ENCODE results near the gene MEI1. TPM values are rescaled to one million over a fixed set of nuclear protein-coding genes. Genes with fewer than 3 reads are reported as not detected.

MEI1 gene
- total RNA-seq, 1 experiment from 2014 or later, result 0.18 TPM

DNA sequence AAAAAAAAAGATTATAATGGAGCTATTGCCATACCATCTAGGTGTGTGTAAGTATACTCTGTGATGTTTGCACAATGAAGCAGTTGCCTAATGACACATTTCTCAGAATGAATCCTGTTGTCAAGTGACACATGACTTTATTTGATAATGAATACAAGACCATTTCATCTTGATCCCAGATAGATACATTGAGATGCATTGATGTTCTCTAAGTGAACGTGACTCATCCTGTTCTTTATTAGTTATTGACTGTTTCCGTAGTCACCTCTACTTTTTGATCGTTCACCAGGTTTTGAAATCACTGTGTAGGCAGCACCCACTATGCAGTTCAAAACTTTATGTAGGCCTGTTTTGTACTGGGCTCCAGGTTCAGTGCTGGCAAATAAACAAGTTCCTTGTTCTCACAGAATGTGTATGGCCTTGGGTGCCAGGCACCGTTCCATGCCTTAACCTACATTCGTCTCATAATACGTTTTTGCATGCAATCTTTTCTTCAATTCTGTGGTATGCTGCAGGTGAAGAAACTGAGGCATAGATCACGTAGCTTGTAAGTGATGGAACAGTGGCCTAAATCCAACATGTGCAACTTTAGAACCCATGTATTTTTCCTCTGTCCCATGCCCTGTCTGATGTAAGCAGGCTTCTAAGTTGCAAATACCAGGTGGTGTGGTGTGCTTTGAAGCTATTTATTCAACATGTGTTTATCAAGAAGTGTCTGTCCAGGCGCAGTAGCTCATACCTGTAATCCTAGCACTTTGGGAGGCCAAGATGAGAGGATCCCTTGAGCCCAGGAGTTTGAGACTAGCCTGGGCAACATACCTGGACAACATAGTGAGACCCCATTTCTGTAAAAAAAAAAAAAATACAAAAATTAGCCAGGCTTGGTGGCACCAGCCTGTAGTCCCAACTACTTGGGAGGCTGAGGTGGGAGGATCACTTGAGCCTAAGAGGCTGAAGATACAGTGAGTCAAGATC lies 144.0 kb downstream of the MEI1 start:
- H3K4me3 ChIP-seq (ENCODE audit: low read depth in 2 of 2, low read length in 2 of 2), result no peak overlapping the region
- no peaks in the 10 kb centered on the region; the same call in 1 of the 2 replicates for H3K36me3 ChIP-seq (ENCODE audit: control insufficient read depth, insufficient read depth, low read length)
- POLR2A ChIA-PET, result interaction anchor here (0.7 kb wide), 1 partner anchor 64 kb away, joined by 3 read pairs; no protein-coding TSS in a partner anchor
- intact Hi-C loops (cut with micrococcal nuclease; ENCODE audit: unreplicated experiment), result no loop called here
- CTCF ChIA-PET, result no interaction called here
- no peak overlapping the region; the same call in 1 of the 2 replicates for H3K27ac ChIP-seq (ENCODE audit: low read length)
- no peak for ATAC-seq
- TF ChIP-seq, protein P1, sequence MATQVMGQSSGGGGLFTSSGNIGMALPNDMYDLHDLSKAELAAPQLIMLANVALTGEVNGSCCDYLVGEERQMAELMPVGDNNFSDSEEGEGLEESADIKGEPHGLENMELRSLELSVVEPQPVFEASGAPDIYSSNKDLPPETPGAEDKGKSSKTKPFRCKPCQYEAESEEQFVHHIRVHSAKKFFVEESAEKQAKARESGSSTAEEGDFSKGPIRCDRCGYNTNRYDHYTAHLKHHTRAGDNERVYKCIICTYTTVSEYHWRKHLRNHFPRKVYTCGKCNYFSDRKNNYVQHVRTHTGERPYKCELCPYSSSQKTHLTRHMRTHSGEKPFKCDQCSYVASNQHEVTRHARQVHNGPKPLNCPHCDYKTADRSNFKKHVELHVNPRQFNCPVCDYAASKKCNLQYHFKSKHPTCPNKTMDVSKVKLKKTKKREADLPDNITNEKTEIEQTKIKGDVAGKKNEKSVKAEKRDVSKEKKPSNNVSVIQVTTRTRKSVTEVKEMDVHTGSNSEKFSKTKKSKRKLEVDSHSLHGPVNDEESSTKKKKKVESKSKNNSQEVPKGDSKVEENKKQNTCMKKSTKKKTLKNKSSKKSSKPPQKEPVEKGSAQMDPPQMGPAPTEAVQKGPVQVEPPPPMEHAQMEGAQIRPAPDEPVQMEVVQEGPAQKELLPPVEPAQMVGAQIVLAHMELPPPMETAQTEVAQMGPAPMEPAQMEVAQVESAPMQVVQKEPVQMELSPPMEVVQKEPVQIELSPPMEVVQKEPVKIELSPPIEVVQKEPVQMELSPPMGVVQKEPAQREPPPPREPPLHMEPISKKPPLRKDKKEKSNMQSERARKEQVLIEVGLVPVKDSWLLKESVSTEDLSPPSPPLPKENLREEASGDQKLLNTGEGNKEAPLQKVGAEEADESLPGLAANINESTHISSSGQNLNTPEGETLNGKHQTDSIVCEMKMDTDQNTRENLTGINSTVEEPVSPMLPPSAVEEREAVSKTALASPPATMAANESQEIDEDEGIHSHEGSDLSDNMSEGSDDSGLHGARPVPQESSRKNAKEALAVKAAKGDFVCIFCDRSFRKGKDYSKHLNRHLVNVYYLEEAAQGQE (IDR thresholded peaks at IDR 0.05; ENCODE audit: insufficient read depth in 1 of 2, low read depth in 2 of 2, low read length in 1 of 2), result no peak
- TF ChIP-seq, protein P2, sequence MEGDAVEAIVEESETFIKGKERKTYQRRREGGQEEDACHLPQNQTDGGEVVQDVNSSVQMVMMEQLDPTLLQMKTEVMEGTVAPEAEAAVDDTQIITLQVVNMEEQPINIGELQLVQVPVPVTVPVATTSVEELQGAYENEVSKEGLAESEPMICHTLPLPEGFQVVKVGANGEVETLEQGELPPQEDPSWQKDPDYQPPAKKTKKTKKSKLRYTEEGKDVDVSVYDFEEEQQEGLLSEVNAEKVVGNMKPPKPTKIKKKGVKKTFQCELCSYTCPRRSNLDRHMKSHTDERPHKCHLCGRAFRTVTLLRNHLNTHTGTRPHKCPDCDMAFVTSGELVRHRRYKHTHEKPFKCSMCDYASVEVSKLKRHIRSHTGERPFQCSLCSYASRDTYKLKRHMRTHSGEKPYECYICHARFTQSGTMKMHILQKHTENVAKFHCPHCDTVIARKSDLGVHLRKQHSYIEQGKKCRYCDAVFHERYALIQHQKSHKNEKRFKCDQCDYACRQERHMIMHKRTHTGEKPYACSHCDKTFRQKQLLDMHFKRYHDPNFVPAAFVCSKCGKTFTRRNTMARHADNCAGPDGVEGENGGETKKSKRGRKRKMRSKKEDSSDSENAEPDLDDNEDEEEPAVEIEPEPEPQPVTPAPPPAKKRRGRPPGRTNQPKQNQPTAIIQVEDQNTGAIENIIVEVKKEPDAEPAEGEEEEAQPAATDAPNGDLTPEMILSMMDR (IDR thresholded peaks at IDR 0.05), result no peak
- TF ChIP-seq SIN3A (IDR thresholded peaks at IDR 0.05; ENCODE audit: borderline replicate concordance, insufficient read depth, low read depth, low read length), result no peak
- no peak for TF ChIP-seq TCF7L2 (IDR thresholded peaks at IDR 0.05; ENCODE audit: low read depth, low read length)
- no peak for TF ChIP-seq POLR2AphosphoS5 (IDR thresholded peaks at IDR 0.05; ENCODE audit: low read depth, low read length)
- peaks cover 7% of the 10 kb centered on the region; the same call in 1 of the 2 replicates for H3K4me1 ChIP-seq (ENCODE audit: control insufficient read depth, insufficient read depth, low read length)
- DNase-seq (ENCODE audit: low read depth, low spot score), result no peak
- in situ Hi-C loops (cut with HindIII; ENCODE audit: low pct_unique_long_range_greater_than_20kb, low sequenced_read_pairs), result no loop called here
- H3K9me3 ChIP-seq (ENCODE audit: control insufficient read depth, insufficient read depth, low read depth, low read length), result no peaks in the 10 kb centered on the region
- H3K27me3 ChIP-seq (ENCODE audit: control insufficient read depth, insufficient read depth, low read length), result no peaks in the 10 kb centered on the region
- BruUV-seq (replicated peaks), result no TSS peak

DNA sequence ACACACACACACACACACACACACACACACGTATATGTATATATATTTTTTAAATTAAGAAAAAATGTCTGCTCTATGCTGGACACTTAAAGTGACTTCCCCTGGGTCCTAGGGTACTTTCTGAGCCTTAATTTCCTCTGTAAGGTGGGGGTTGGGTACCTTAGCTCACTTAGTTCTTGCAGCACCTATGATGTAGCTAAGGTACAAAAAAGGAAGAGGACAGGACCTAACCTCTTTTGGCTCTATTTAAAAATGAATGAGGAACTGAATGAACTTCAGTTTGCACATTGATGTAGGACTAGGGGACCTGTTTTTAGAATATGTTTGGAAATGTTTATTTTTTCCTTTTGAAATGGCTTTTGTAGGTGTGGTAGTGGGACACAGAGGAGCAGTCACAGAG lies 144.7 kb downstream of the MEI1 start:
- no peak for ATAC-seq
- POLR2A ChIA-PET, result no interaction called here

More for the DNA sequence above, 144.7 kb downstream of the MEI1 start:
- Histone ChIP-seq H3K36me3 (ENCODE audit: control insufficient read depth, insufficient read depth, low read length) (no peaks in the 10 kb centered on the region; the same call in 1 of the 2 replicates), H3K27ac (ENCODE audit: low read length) (no peak overlapping the region), H3K9me3 (ENCODE audit: control insufficient read depth, insufficient read depth, low read depth, low read length) (no peaks in the 10 kb centered on the region), H3K4me1 (ENCODE audit: control insufficient read depth, insufficient read depth, low read length) (peaks cover 7% of the 10 kb centered on the region; the same call in 1 of the 2 replicates), H3K4me3 (ENCODE audit: low read depth in 2 of 2, low read length in 2 of 2) (no peak overlapping the region), H3K27me3 (ENCODE audit: control insufficient read depth, insufficient read depth, low read length) (no peaks in the 10 kb centered on the region)
- in situ Hi-C loops (cut with HindIII; ENCODE audit: low pct_unique_long_range_greater_than_20kb, low sequenced_read_pairs), result no loop called here
- CTCF ChIA-PET, result no interaction called here
- TF ChIP-seq TCF7L2 (IDR thresholded peaks at IDR 0.05; ENCODE audit: low read depth, low read length) (no peak), POLR2AphosphoS5 (IDR thresholded peaks at IDR 0.05; ENCODE audit: low read depth, low read length) (no peak), SIN3A (IDR thresholded peaks at IDR 0.05; ENCODE audit: borderline replicate concordance, insufficient read depth, low read depth, low read length) (no peak)
- TF ChIP-seq, protein P1 (IDR thresholded peaks at IDR 0.05; ENCODE audit: insufficient read depth in 1 of 2, low read depth in 2 of 2, low read length in 1 of 2), result no peak
- TF ChIP-seq, protein P2 (IDR thresholded peaks at IDR 0.05), result no peak
- intact Hi-C loops (cut with micrococcal nuclease; ENCODE audit: unreplicated experiment), result no loop called here
- no peak for DNase-seq (ENCODE audit: low read depth, low spot score)
- no TSS peak for BruUV-seq (replicated peaks)

All from Panc1 (cell line).